HepG2 (cell line): ENCODE results near the gene GGT1. TPM values are rescaled to one million over a fixed set of nuclear protein-coding genes. Genes with fewer than 3 reads are reported as not detected.

Experiments
- AKAP8 ChIP-seq: sonication (generic); formaldehyde crosslinking; IDR thresholded peaks from 2 replicates; pipeline ENCODE4 v1.5.1; 2020; ENCODE audit warnings: mild to moderate bottlenecking, missing genetic modification reagents
- EZH2 ChIP-seq: conservative IDR thresholded peaks from 2 replicates; pipeline ENCODE4 v1.6.1; 2012; ENCODE audit warnings: mild to moderate bottlenecking, low read depth, low read length, moderate library complexity
- FUBP1 ChIP-seq: sonication (generic); formaldehyde crosslinking; IDR thresholded peaks from 2 replicates; pipeline ENCODE4 v1.5.1; 2020; ENCODE audit warnings: missing genetic modification reagents, mild to moderate bottlenecking, borderline replicate concordance
- GMEB2 ChIP-seq: IDR thresholded peaks from 2 replicates; pipeline ENCODE4 v1.6.1; 2016; ENCODE audit warnings: missing biosample characterization, missing genetic modification reagents, low read depth
- KLF15 ChIP-seq: sonication (generic); formaldehyde crosslinking; IDR thresholded peaks from 2 replicates; pipeline ENCODE4 v1.8.1; 2023; ENCODE audit warnings: borderline replicate concordance, mild to moderate bottlenecking, inconsistent platforms, missing genetic modification reagents, mixed read lengths
- KMT2A ChIP-seq: sonication (generic); formaldehyde crosslinking; IDR thresholded peaks from 2 replicates; pipeline ENCODE4 v1.4.0; 2020; ENCODE audit warnings: missing genetic modification reagents
- MEIS1 ChIP-seq: sonication (generic); formaldehyde crosslinking; IDR thresholded peaks from 2 replicates; pipeline ENCODE4 v1.9.0; 2021; ENCODE audit warnings: mild to moderate bottlenecking, missing genetic modification reagents, moderate library complexity, borderline replicate concordance
- RAD51 ChIP-seq: fragments of 450-650 bp; IDR thresholded peaks from 2 replicates; pipeline ENCODE4 v1.6.1; 2016; ENCODE audit warnings: borderline replicate concordance
- SAP130 ChIP-seq: IDR thresholded peaks from 2 replicates; pipeline ENCODE4 v1.6.1; 2016; ENCODE audit warnings: low read depth
- SYNCRIP ChIP-seq: fragments of 200-400 bp; formaldehyde crosslinking; IDR thresholded peaks from 2 replicates; pipeline ENCODE4 v1.6.1; 2018; ENCODE audit warnings: mild to moderate bottlenecking, low read depth, low read length; ENCODE audit not compliant: insufficient read depth
- TBL1XR1 ChIP-seq: fragments of 150-350 bp; IDR thresholded peaks from 2 replicates; pipeline ENCODE4 v1.6.1; 2014; ENCODE audit warnings: borderline replicate concordance, low read length; ENCODE audit not compliant: partially characterized antibody
- XRCC5 ChIP-seq: fragments of 200-400 bp; formaldehyde crosslinking; optimal IDR thresholded peaks from 2 replicates; pipeline ENCODE3; 2017; ENCODE audit warnings: mild to moderate bottlenecking, low read length
- YY1 ChIP-seq: IDR thresholded peaks from 2 replicates; pipeline ENCODE4 v1.6.1; 2011; ENCODE audit warnings: low read length, low read depth, moderate library complexity, mild to moderate bottlenecking; ENCODE audit not compliant: insufficient read depth, insufficient replicate concordance
- ZBTB4 ChIP-seq: sonication (generic); formaldehyde crosslinking; IDR thresholded peaks from 2 replicates; pipeline ENCODE4 v1.4.0; 2020; ENCODE audit warnings: missing genetic modification reagents, mild to moderate bottlenecking, borderline replicate concordance
- ZIK1 ChIP-seq: sonication (generic); formaldehyde crosslinking; IDR thresholded peaks from 2 replicates; pipeline ENCODE4 v1.5.0; 2020; ENCODE audit warnings: mild to moderate bottlenecking, low read depth, missing genetic modification reagents, borderline replicate concordance
- ZNF30 ChIP-seq: sonication (generic); formaldehyde crosslinking; IDR thresholded peaks from 2 replicates; pipeline ENCODE4 v1.5.0; 2020; ENCODE audit warnings: mild to moderate bottlenecking, missing genetic modification reagents
- ZNF367 ChIP-seq: sonication (generic); formaldehyde crosslinking; IDR thresholded peaks from 2 replicates; pipeline ENCODE4 v1.4.0; 2020; ENCODE audit warnings: missing genetic modification reagents, borderline replicate concordance
- ZNF503 ChIP-seq: sonication (generic); formaldehyde crosslinking; IDR thresholded peaks from 2 replicates; pipeline ENCODE4 v1.4.0; 2020; ENCODE audit warnings: missing genetic modification reagents
- ZSCAN20 ChIP-seq: sonication (generic); formaldehyde crosslinking; IDR thresholded peaks from 2 replicates; pipeline ENCODE4 v1.4.0; 2020; ENCODE audit warnings: missing genetic modification reagents, mild to moderate bottlenecking, borderline replicate concordance
- polyA plus RNA-seq, 8 experiments: library from polyadenylated mRNA; depleted of rRNA in 3 of 8; stranded (reverse) in 7 of 8; unstranded in 1 of 8; fragments of >200 nt; fragmentation: Illumina TruSeq in 4 of 8; extraction: Trizol in 4 of 8; gene quantifications; 2 replicates each; pipeline versions ENCODE4 v1.2.1 to v1.2.3, GENCODE V29; 2011 to 2016; ENCODE audit warnings: low read depth in 4 of 8, missing spikeins in 1 of 8, mixed read lengths in 1 of 8; ENCODE audit not compliant: insufficient read depth in 1 of 8
- total RNA-seq, 5 experiments: library from RNA; depleted of rRNA; stranded (reverse); fragments of >200 nt; fragmentation: Illumina TruSeq; extraction: Trizol; gene quantifications; 2 replicates each; pipeline ENCODE4 v1.2.3, GENCODE V29; 2016; ENCODE audit warnings: low read depth in 1 of 5

The GGT1 gene
- total and polyA plus RNA-seq, 2 of the 13 experiments (the other 11 are each of a cell fraction or from before 2014, with no cell fraction given), result 29.9 to 103 TPM

- peak; percentile 54 for TF ChIP-seq GMEB2
- peak; percentile 88; the same call in 1 of the 2 replicates for TF ChIP-seq ZNF503 (CRISPR knock-in tag)
- no peak for TF ChIP-seq ZSCAN20 (CRISPR knock-in tag)
- TF ChIP-seq TBL1XR1, result peak; percentile 52
- peak; percentile 91 for TF ChIP-seq YY1
- TF ChIP-seq XRCC5, result peak; percentile 98
- TF ChIP-seq KLF15 (CRISPR knock-in tag), result 0 out of 2 replicates have a peak, but pooled peaks have one; percentile 72
- TF ChIP-seq EZH2, result no peak
- TF ChIP-seq RAD51, result no peak
- TF ChIP-seq ZNF367 (CRISPR knock-in tag), result no peak
- TF ChIP-seq MEIS1, result 0 out of 2 replicates have a peak, but pooled peaks have one; percentile 54
- peak; percentile 83 for TF ChIP-seq AKAP8 (CRISPR knock-in tag)
- TF ChIP-seq ZIK1 (CRISPR knock-in tag), result peak; percentile 88; the same call in 1 of the 2 replicates
- TF ChIP-seq SAP130 (CRISPR knock-in tag), result peak; percentile 97
- peak; percentile 27; the same call in 1 of the 2 replicates for TF ChIP-seq ZBTB4 (CRISPR knock-in tag)
- TF ChIP-seq KMT2A (CRISPR knock-in tag), result peak; percentile 93
- TF ChIP-seq ZNF30 (CRISPR knock-in tag), result no peak
- TF ChIP-seq SYNCRIP, result no peak
- no peak for TF ChIP-seq FUBP1
Measured at GRCh38 chr22:24555165-24556039, 47.6 kb upstream of the GGT1 start, which contains the start of gene SNRPD3 (continued).
